ENCODE results near the gene SMARCA1. TPM values are rescaled to one million over a fixed set of nuclear protein-coding genes. Genes with fewer than 3 reads are reported as not detected.
"Not testable (repeated sequence)": the region's sequence is repeated elsewhere in the genome, so short reads cannot be mapped to it uniquely, and the experiment has no call there.

SMARCA1 gene
- total RNA-seq, 1 experiment from 2014 or later, result 38.8 TPM

DNA sequence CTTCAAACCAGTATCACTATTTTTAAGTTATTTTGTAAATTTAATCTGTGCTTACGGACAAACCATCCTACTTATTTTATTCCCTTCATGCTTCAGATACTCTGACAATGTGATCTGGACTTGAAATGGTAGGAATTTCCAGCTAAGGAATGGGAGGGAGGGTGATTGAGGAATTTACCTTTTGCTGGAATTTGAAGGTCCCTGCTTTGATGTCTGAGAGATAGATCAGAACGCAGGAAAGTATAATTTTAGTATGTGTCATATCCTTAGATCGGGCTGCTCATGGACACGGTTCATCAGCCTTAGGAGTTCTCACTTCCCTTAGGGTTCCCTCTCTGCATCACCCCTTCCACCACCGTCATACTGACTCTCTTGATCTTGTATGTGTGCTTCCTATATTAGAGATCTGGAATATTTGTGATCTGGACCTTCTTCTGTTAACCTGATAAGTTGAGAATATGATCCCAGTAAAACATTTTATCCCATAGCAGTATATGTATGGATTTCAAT, 33.6 kb upstream of the SMARCA1 start:
- BruUV-seq (replicated peaks), result no TSS peak
- POLR2A ChIA-PET, result no interaction called here

DNA sequence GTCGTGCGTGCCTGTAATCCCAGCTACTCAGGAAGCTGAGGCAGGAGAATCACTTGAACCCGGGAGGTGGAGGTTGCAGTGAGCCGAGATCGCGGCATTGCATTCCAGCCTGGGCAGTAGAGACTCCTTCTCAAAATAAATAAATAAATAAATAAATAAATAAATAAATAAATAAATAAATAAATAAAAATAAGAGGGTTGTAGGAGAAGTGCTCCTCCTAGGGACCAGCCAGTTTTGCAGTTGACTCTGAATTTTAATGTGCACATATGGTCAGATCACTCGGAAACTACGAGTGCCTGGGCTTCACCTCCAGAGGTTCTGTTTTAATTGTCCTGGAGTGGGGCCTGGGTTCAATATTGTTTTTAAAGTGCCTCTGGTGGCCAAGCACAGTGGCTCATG, 31.5 kb upstream of the SMARCA1 start:
- ATAC-seq; H2AFZ ChIP-seq (ENCODE audit: low read depth, low read length, poor library complexity, severe bottlenecking); H4K20me1 ChIP-seq (ENCODE audit: insufficient read depth); H3K9me3 ChIP-seq (ENCODE audit: control insufficient read depth in 1 of 2, insufficient read depth in 1 of 2, low read depth in 1 of 2, low read length in 2 of 2); H3K79me2 ChIP-seq (ENCODE audit: insufficient read depth, low read length); RAD21 ChIA-PET (ENCODE audit: low non-redundant PET in 1 of 2, low total read pairs in 2 of 2, uncharacterized antibody in 2 of 2, unreplicated experiment in 2 of 2); POLR2A ChIA-PET; DNase-seq (ENCODE audit: low read depth, low spot score); intact Hi-C loops (cut with micrococcal nuclease); CTCF ChIA-PET; H3K4me2 ChIP-seq (ENCODE audit: low read length); H3K9ac ChIP-seq (ENCODE audit: low read length); H3K36me3 ChIP-seq (ENCODE audit: control insufficient read depth in 1 of 2, insufficient read depth in 2 of 2, low read length in 2 of 2); H3K4me3 ChIP-seq (replicated peaks in 1 of 2; ENCODE audit: low read depth in 1 of 2, low read length in 2 of 2); H3K27ac ChIP-seq (ENCODE audit: low read depth, low read length); H3K9me2 ChIP-seq (ENCODE audit: insufficient read depth); H3K27me3 ChIP-seq (ENCODE audit: insufficient read depth, low read length); H3K4me1 ChIP-seq (ENCODE audit: control insufficient read depth in 1 of 2, insufficient read depth in 2 of 2, low read length in 2 of 2); BruUV-seq (replicated peaks): not testable (repeated sequence)

More for the DNA sequence above, 33.6 kb upstream of the SMARCA1 start:
- ChIA-PET CTCF (no interaction called here), RAD21 (ENCODE audit: low non-redundant PET in 1 of 2, low total read pairs in 2 of 2, uncharacterized antibody in 2 of 2, unreplicated experiment in 2 of 2) (no interaction called here)
- no peaks in the 10 kb centered on the region for H3K9me2 ChIP-seq (ENCODE audit: insufficient read depth)
- ATAC-seq, result no peak
- DNase-seq (ENCODE audit: low read depth, low spot score), result no peak
- peaks cover under 1 to 8% of the 10 kb centered on the region in 2 experiments; a peak in 2 of 4 replicates for H3K36me3 ChIP-seq (ENCODE audit: control insufficient read depth in 1 of 2, insufficient read depth in 2 of 2, low read length in 2 of 2)
- no peaks in the 10 kb centered on the region for H3K79me2 ChIP-seq (ENCODE audit: insufficient read depth, low read length)
- no peaks in the 10 kb centered on the region for H3K4me1 ChIP-seq (ENCODE audit: control insufficient read depth in 1 of 2, insufficient read depth in 2 of 2, low read length in 2 of 2)
- no peak for TF ChIP-seq YY1 (IDR thresholded peaks at IDR 0.05; ENCODE audit: extremely low read depth, insufficient replicate concordance, low read depth, low read length)
- TF ChIP-seq CBX3 (IDR thresholded peaks at IDR 0.05; ENCODE audit: low read depth), result no peak
- no peak for TF ChIP-seq SIN3A (IDR thresholded peaks at IDR 0.05; ENCODE audit: low read depth)
- TF ChIP-seq JUND (IDR thresholded peaks at IDR 0.05), result no peak
- no peak for TF ChIP-seq POLR2AphosphoS5 (IDR thresholded peaks at IDR 0.05; ENCODE audit: low read depth, low read length)
- no peak for TF ChIP-seq CEBPB (IDR thresholded peaks at IDR 0.05; ENCODE audit: low read depth)
- TF ChIP-seq EZH2phosphoT487 (IDR thresholded peaks at IDR 0.05; ENCODE audit: borderline replicate concordance), result no peak
- no peak for TF ChIP-seq RAD21 (IDR thresholded peaks at IDR 0.05; ENCODE audit: low read depth)
- no peak for TF ChIP-seq SP1 (IDR thresholded peaks at IDR 0.05; ENCODE audit: low read depth)
- TF ChIP-seq TCF7L2 (IDR thresholded peaks at IDR 0.05; ENCODE audit: borderline replicate concordance, extremely low read depth, insufficient read depth, insufficient read length), result no peak
- TF ChIP-seq, protein P1, sequence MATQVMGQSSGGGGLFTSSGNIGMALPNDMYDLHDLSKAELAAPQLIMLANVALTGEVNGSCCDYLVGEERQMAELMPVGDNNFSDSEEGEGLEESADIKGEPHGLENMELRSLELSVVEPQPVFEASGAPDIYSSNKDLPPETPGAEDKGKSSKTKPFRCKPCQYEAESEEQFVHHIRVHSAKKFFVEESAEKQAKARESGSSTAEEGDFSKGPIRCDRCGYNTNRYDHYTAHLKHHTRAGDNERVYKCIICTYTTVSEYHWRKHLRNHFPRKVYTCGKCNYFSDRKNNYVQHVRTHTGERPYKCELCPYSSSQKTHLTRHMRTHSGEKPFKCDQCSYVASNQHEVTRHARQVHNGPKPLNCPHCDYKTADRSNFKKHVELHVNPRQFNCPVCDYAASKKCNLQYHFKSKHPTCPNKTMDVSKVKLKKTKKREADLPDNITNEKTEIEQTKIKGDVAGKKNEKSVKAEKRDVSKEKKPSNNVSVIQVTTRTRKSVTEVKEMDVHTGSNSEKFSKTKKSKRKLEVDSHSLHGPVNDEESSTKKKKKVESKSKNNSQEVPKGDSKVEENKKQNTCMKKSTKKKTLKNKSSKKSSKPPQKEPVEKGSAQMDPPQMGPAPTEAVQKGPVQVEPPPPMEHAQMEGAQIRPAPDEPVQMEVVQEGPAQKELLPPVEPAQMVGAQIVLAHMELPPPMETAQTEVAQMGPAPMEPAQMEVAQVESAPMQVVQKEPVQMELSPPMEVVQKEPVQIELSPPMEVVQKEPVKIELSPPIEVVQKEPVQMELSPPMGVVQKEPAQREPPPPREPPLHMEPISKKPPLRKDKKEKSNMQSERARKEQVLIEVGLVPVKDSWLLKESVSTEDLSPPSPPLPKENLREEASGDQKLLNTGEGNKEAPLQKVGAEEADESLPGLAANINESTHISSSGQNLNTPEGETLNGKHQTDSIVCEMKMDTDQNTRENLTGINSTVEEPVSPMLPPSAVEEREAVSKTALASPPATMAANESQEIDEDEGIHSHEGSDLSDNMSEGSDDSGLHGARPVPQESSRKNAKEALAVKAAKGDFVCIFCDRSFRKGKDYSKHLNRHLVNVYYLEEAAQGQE (IDR thresholded peaks at IDR 0.05; ENCODE audit: low read depth), result no peak
- no peak for TF ChIP-seq FOSL1 (IDR thresholded peaks at IDR 0.05; ENCODE audit: low read depth)
- TF ChIP-seq ZNF274 (IDR thresholded peaks at IDR 0.05; ENCODE audit: low read depth, low read length), result no peak
- TF ChIP-seq EZH2 (IDR thresholded peaks at IDR 0.05), result no peak
- no peak for TF ChIP-seq EGR1 (IDR thresholded peaks at IDR 0.05; ENCODE audit: low read depth)
- no peak overlapping the region for H3K4me2 ChIP-seq (ENCODE audit: low read length)
- no peak overlapping the region for H3K4me3 ChIP-seq (replicated peaks in 1 of 2; ENCODE audit: low read depth in 1 of 2, low read length in 2 of 2)
- no peaks in the 10 kb centered on the region for H3K27me3 ChIP-seq (ENCODE audit: insufficient read depth, low read length)
- no peak overlapping the region for H2AFZ ChIP-seq (ENCODE audit: low read depth, low read length, poor library complexity, severe bottlenecking)
- H3K9me3 ChIP-seq (ENCODE audit: control insufficient read depth in 1 of 2, insufficient read depth in 1 of 2, low read depth in 1 of 2, low read length in 2 of 2), result no peaks in the 10 kb centered on the region
- H4K20me1 ChIP-seq (ENCODE audit: insufficient read depth), result no peaks in the 10 kb centered on the region
- H3K9ac ChIP-seq (ENCODE audit: low read length), result no peak overlapping the region
- intact Hi-C loops (cut with micrococcal nuclease), result no loop called here
- no peak overlapping the region for H3K27ac ChIP-seq (ENCODE audit: low read depth, low read length)

Measured in HCT116 (cell line).